Spleen (tissue), 11 donors: ENCODE measurements around the gene C3orf52. TPM values are rescaled to one million over a fixed set of nuclear protein-coding genes. Genes with fewer than 3 reads are reported as not detected.

Experiments
- DNase-seq: peaks from one replicate; pipeline ENCODE4 v3.0.0-alpha.2; 2020
- H3K27ac ChIP-seq, 8 donors: fragments of 200-600 bp; sonication (generic) in 7 of 8; 1 replicate in 4 of 8; 2 replicates in 4 of 8; pipeline versions ENCODE4 v1.5.0 to v1.8.0; 2016 to 2021; ENCODE audit warnings: inconsistent platforms in 4 of 8, mild to moderate bottlenecking in 4 of 8, moderate library complexity in 1 of 8
- H3K27me3 ChIP-seq, 7 donors: fragments of 200-600 bp; sonication (generic) in 6 of 7; replicated peaks in 1 of 7; 1 replicate in 4 of 7; 2 replicates in 3 of 7; pipeline versions ENCODE4 v1.5.0 to v1.8.0; 2016 to 2021; ENCODE audit warnings: inconsistent platforms in 3 of 7, mild to moderate bottlenecking in 1 of 7
- H3K36me3 ChIP-seq, 6 donors: fragments of 200-600 bp; sonication (generic) in 5 of 6; 1 replicate in 4 of 6; 2 replicates in 2 of 6; pipeline versions ENCODE4 v1.5.0 to v1.8.0; 2016 to 2021; ENCODE audit warnings: inconsistent platforms in 2 of 6
- H3K4me1 ChIP-seq, 6 donors: fragments of 200-600 bp; sonication (generic) in 5 of 6; 1 replicate in 3 of 6; 2 replicates in 3 of 6; pipeline versions ENCODE4 v1.5.0 to v1.8.0; 2016 to 2021; ENCODE audit warnings: inconsistent platforms in 3 of 6
- H3K4me3 ChIP-seq, 8 donors: fragments of 200-600 bp; sonication (generic) in 7 of 8; 1 replicate in 4 of 8; 2 replicates in 4 of 8; pipeline versions ENCODE4 v1.5.0 to v1.8.0; 2016 to 2021; ENCODE audit warnings: inconsistent platforms in 4 of 8, mild to moderate bottlenecking in 4 of 8, moderate library complexity in 2 of 8
- H3K9me3 ChIP-seq, 8 donors: fragments of 200-600 bp; sonication (generic) in 7 of 8; 1 replicate in 4 of 8; 2 replicates in 4 of 8; pipeline versions ENCODE4 v1.5.0 to v1.8.0; 2016 to 2021; ENCODE audit warnings: inconsistent platforms in 4 of 8
- CTCF ChIP-seq, 11 experiments: fragments of 200-600 bp in 7 of 11; fragments of 450-650 bp in 4 of 11; sonication (generic) in 4 of 11; IDR thresholded peaks in 8 of 11; conservative IDR thresholded peaks in 3 of 11; 1 replicate in 7 of 11; 2 replicates in 4 of 11; pipeline versions ENCODE4 v1.4.0 to v1.8.0; 2016 to 2021; ENCODE audit warnings: antibody characterized with exemption in 11 of 11, inconsistent platforms in 4 of 11, mild to moderate bottlenecking in 1 of 11
- POLR2A ChIP-seq, 3 donors: fragments of 450-650 bp; IDR thresholded peaks; one replicate each; pipeline ENCODE4 v1.5.1; 2017; ENCODE audit warnings: antibody characterized with exemption in 3 of 3, mild to moderate bottlenecking in 1 of 3
- POLR2AphosphoS5 ChIP-seq, 3 donors: sonication (generic); formaldehyde crosslinking; IDR thresholded peaks; one replicate each; pipeline ENCODE4 v1.5.1; 2017; ENCODE audit warnings: antibody characterized with exemption in 3 of 3
- WGBS, 5 donors: extraction: QIAGEN DNeasy Blood & Tissue Kit in 3 of 5; methylation state at CpG; one replicate each; pipeline versions ENCODE4 v1.1.5 to v1.1.7; 2013 to 2018; 5-methylcytosine and 5-hydroxymethylcytosine counted together
- intact Hi-C: fragments of 100-400 bp; cut with DNase I; formaldehyde crosslinking; loops from one replicate; pipeline ENCODE4 v1.15.0; 2023; ENCODE audit warnings: low total_unique reads
- polyA plus RNA-seq, 3 donors: library from polyadenylated mRNA; stranded (reverse); fragments of 200-250 nt; gene quantifications; one replicate each; pipeline ENCODE4 v1.2.1, GENCODE V29; 2013
- total RNA-seq, 7 donors: library from RNA; depleted of rRNA in 3 of 7; stranded (reverse); fragments of >200 nt in 3 of 7; fragmentation: NEBNext Ultra II Directional in 4 of 7; extraction: Animal tissue kit (Norgen Biotek cat#: 25700) in 4 of 7; gene quantifications; one replicate each; pipeline versions ENCODE4 v1.1.0 to v1.2.1, GENCODE V29; 2016 to 2021
- donor health status: healthy with polysubstance abuse.
- donor health status: DM: no; HTN: no; CAD: no; lungs with moderate emphysema.
- donor health status: DM: no; HTN: no; CAD: no.
- donor health status: Bipolar disorder and iron deficiency.
- donor health status: healthy.
- donor health status: DM: no; HTN: no; CAD: no.
- donor health status: DM: yes; HTN: yes; CAD: no.

Gene C3orf52
- total and polyA plus RNA-seq, 10 donors: 0.26 to 3.9 (median 0.99) TPM

GRCh38 chr3:112096176-112096575 is 10.0 kb downstream of the C3orf52 start:
- Histone ChIP-seq H3K4me3 (no peak overlapping the region), H3K27ac (no peak overlapping the region), H3K27me3 (no peaks in the 10 kb centered on the region), H3K36me3 (no peaks in the 10 kb centered on the region), H3K4me1 (peaks cover 0 to 17% (median 5%) of the 10 kb centered on the region in 6 donors), H3K9me3 (no peaks in the 10 kb centered on the region)
- WGBS, 5 donors: 84 to 90% (median 87%) methylated on average over 2 of the region's 2 CpGs
- TF ChIP-seq CTCF (IDR thresholded peaks at IDR 0.05 in 8 of 11, conservative IDR thresholded peaks at IDR 0.05 in 3 of 11): no peak
- TF ChIP-seq POLR2A (IDR thresholded peaks at IDR 0.05): no peak
- TF ChIP-seq POLR2AphosphoS5 (IDR thresholded peaks at IDR 0.05): no peak
- no peak for DNase-seq
- intact Hi-C loops: no loop called here

GRCh38 chr3:112097378-112097777 is 11.2 kb downstream of the C3orf52 start:
- no peak overlapping the region for H3K4me3 ChIP-seq
- WGBS, 5 donors: 31 to 39% (median 32%) methylated on average over 4 of the region's 4 CpGs
- no peaks in the 10 kb centered on the region for H3K9me3 ChIP-seq
- no peak for TF ChIP-seq POLR2AphosphoS5 (IDR thresholded peaks at IDR 0.05)
- no peak for TF ChIP-seq POLR2A (IDR thresholded peaks at IDR 0.05)
- no peak for TF ChIP-seq CTCF (IDR thresholded peaks at IDR 0.05 in 8 of 11, conservative IDR thresholded peaks at IDR 0.05 in 3 of 11)
- no peak for DNase-seq
- no peaks in the 10 kb centered on the region for H3K27me3 ChIP-seq
- intact Hi-C loops: no loop called here
- peaks cover 0 to 11% (median 3%) of the 10 kb centered on the region in 6 donors for H3K4me1 ChIP-seq
- no peak overlapping the region for H3K27ac ChIP-seq
- no peaks in the 10 kb centered on the region for H3K36me3 ChIP-seq

- TF ChIP-seq CTCF (IDR thresholded peaks at IDR 0.05 in 8 of 11, conservative IDR thresholded peaks at IDR 0.05 in 3 of 11): no peak
- TF ChIP-seq POLR2A (IDR thresholded peaks at IDR 0.05): no peak
- no peak for TF ChIP-seq POLR2AphosphoS5 (IDR thresholded peaks at IDR 0.05)
- 87 to 92% (median 90%) methylated on average over 2 of the region's 2 CpGs for WGBS, 5 donors
- no peaks in the 10 kb centered on the region for H3K9me3 ChIP-seq
- H3K27me3 ChIP-seq: no peaks in the 10 kb centered on the region
- intact Hi-C loops: loop anchor here (10.0 kb wide), 1 partner anchor 413 kb away; no protein-coding TSS in a partner anchor
- H3K36me3 ChIP-seq: no peaks in the 10 kb centered on the region
- DNase-seq: no peak
- H3K4me3 ChIP-seq: no peak overlapping the region
- H3K27ac ChIP-seq: no peak overlapping the region
- no peaks in the 10 kb centered on the region for H3K4me1 ChIP-seq
Observed at GRCh38 chr3:112101916-112102315, 15.7 kb downstream of the C3orf52 start.

GRCh38 chr3:112104774-112105173 is 18.6 kb downstream of the C3orf52 start:
- intact Hi-C loops: loop anchor here (10.0 kb wide), 1 partner anchor 410 kb away; no protein-coding TSS in a partner anchor
- no peak for TF ChIP-seq POLR2AphosphoS5 (IDR thresholded peaks at IDR 0.05)
- TF ChIP-seq POLR2A (IDR thresholded peaks at IDR 0.05): no peak
- TF ChIP-seq CTCF (IDR thresholded peaks at IDR 0.05 in 8 of 11, conservative IDR thresholded peaks at IDR 0.05 in 3 of 11): no peak
- Histone ChIP-seq H3K36me3 (no peaks in the 10 kb centered on the region), H3K9me3 (no peaks in the 10 kb centered on the region), H3K4me3 (no peak overlapping the region), H3K27me3 (no peaks in the 10 kb centered on the region), H3K4me1 (no peaks in the 10 kb centered on the region), H3K27ac (no peak overlapping the region)
- DNase-seq: no peak
- WGBS, 5 donors: 72 to 83% (median 78%) methylated on average over 2 of the region's 2 CpGs
